Keratinocyte (primary cell): ENCODE results near the gene CNTNAP2. TPM values are rescaled to one million over a fixed set of nuclear protein-coding genes. Genes with fewer than 3 reads are reported as not detected.

Experiments used
- DNase-seq: peaks from one replicate; pipeline ENCODE4 v3.0.0-alpha.2; 2011; ENCODE audit warnings: low read depth, missing footprints, low spot score
- FAIRE-seq: peaks from 2 replicates; lab custom pipeline; 2011; peaks lifted over from hg19 to GRCh38; lab: Jason Lieb, UNC
- H2AFZ ChIP-seq: 2 replicates; pipeline ENCODE4 v1.6.0; 2012; ENCODE audit warnings: low read length, control low read depth, inconsistent platforms; ENCODE audit not compliant: control insufficient read depth
- H3K27ac ChIP-seq: 2 replicates; pipeline ENCODE4 v1.5.1; 2011; ENCODE audit warnings: low read length; ENCODE audit not compliant: control insufficient read depth, insufficient read depth
- H3K27me3 ChIP-seq: 3 replicates; pipeline ENCODE4 v1.6.0; 2011; ENCODE audit warnings: low read length; ENCODE audit not compliant: control insufficient read depth, insufficient read depth; ENCODE audit errors: extremely low read depth
- H3K36me3 ChIP-seq, 2 experiments: 2 replicates in 1 of 2; 3 replicates in 1 of 2; pipeline ENCODE4 v1.5.1; 2011; ENCODE audit warnings: low read length in 2 of 2, mild to moderate bottlenecking in 1 of 2; ENCODE audit not compliant: control insufficient read depth in 2 of 2, insufficient read depth in 2 of 2; ENCODE audit errors: extremely low read depth in 1 of 2
- H3K4me1 ChIP-seq: 3 replicates; pipeline ENCODE4 v1.5.1; 2011; ENCODE audit warnings: low read length; ENCODE audit not compliant: control insufficient read depth, insufficient read depth; ENCODE audit errors: extremely low read depth
- H3K4me2 ChIP-seq: 3 replicates; pipeline ENCODE4 v1.6.0; 2011; ENCODE audit warnings: low read depth, low read length; ENCODE audit not compliant: control insufficient read depth, insufficient read depth; ENCODE audit errors: extremely low read depth
- H3K4me3 ChIP-seq, 3 experiments: fragments of 200-600 bp in 1 of 3; sonication (generic) in 1 of 3; 2 replicates in 2 of 3; 3 replicates in 1 of 3; pipeline ENCODE4 v1.5.1; 2011 to 2016; ENCODE audit warnings: low read length in 3 of 3, mild to moderate bottlenecking in 3 of 3, control low read depth in 2 of 3, inconsistent platforms in 1 of 3, low read depth in 1 of 3, mixed read lengths in 1 of 3, mixed run types in 1 of 3, moderate library complexity in 1 of 3; ENCODE audit not compliant: control insufficient read depth in 2 of 3, insufficient read depth in 2 of 3; ENCODE audit errors: extremely low read depth in 1 of 3
- H3K79me2 ChIP-seq: 2 replicates; pipeline ENCODE4 v1.6.0; 2012; ENCODE audit warnings: low read length; ENCODE audit not compliant: control insufficient read depth, insufficient read depth
- H3K9ac ChIP-seq: 3 replicates; pipeline ENCODE4 v1.6.0; 2011; ENCODE audit warnings: low read length; ENCODE audit not compliant: control insufficient read depth, insufficient read depth; ENCODE audit errors: extremely low read depth
- H3K9me1 ChIP-seq: 3 replicates; pipeline ENCODE4 v1.6.0; 2011; ENCODE audit warnings: low read length; ENCODE audit not compliant: control insufficient read depth, insufficient read depth; ENCODE audit errors: extremely low read depth
- H3K9me3 ChIP-seq: 2 replicates; pipeline ENCODE4 v1.5.1; 2012; ENCODE audit warnings: low read depth, low read length; ENCODE audit not compliant: control insufficient read depth
- H4K20me1 ChIP-seq: 3 replicates; pipeline ENCODE4 v1.6.0; 2011; ENCODE audit warnings: low read length; ENCODE audit not compliant: control insufficient read depth, insufficient read depth; ENCODE audit errors: extremely low read depth
- CTCF ChIP-seq, 3 experiments: IDR thresholded peaks in 1 of 3; conservative IDR thresholded peaks in 1 of 3; optimal IDR thresholded peaks in 1 of 3; 2 replicates in 2 of 3; 3 replicates in 1 of 3; pipeline versions ENCODE3 to v1.5.1; 2011; ENCODE audit warnings: low read length in 3 of 3, mild to moderate bottlenecking in 3 of 3, moderate library complexity in 2 of 3, control low read depth in 1 of 3, inconsistent platforms in 1 of 3; ENCODE audit not compliant: insufficient read depth in 2 of 3; ENCODE audit errors: extremely low read depth in 1 of 3
- EZH2 ChIP-seq: IDR thresholded peaks from one replicate; pipeline ENCODE4 v1.6.1; 2012; ENCODE audit warnings: inconsistent platforms, mild to moderate bottlenecking, low read length, moderate library complexity
- dilution Hi-C: fragments of 300-500 bp; cut with MboI; formaldehyde crosslinking; loops from one replicate; pipeline ENCODE4 v1.7.0; 2020; ENCODE audit warnings: low sequenced_read_pairs; ENCODE audit not compliant: extremely low pct_ligation_motif_present
- polyA plus RNA-seq, 5 experiments: library from polyadenylated mRNA; depleted of rRNA in 3 of 5; stranded (reverse) in 3 of 5; stranded (forward) in 1 of 5; unstranded in 1 of 5; fragments of >200 nt; gene quantifications; 1 replicate in 1 of 5; 2 replicates in 3 of 5; 3 replicates in 1 of 5; pipeline versions ENCODE4 v1.2.1 to v1.2.3, GENCODE V29; 2011 to 2012; ENCODE audit warnings: missing spikeins in 2 of 5, low read depth in 1 of 5, low replicate concordance in 1 of 5

The CNTNAP2 gene
- polyA plus RNA-seq, 1 donor (not counting 4 experiments of a cell fraction or from before 2014, with no cell fraction given): 1.4 TPM

GRCh38 chr7:146960773-146961391 is 844.3 kb downstream of the CNTNAP2 start:
- H3K4me3 ChIP-seq: no peak overlapping the region
- no peaks in the 10 kb centered on the region for H3K9me1 ChIP-seq
- no peaks in the 10 kb centered on the region for H3K79me2 ChIP-seq
- H3K9ac ChIP-seq: no peak overlapping the region
- dilution Hi-C loops: no loop called here
- FAIRE-seq (no peak), DNase-seq (no peak)
- no peaks in the 10 kb centered on the region for H3K27me3 ChIP-seq
- no peaks in the 10 kb centered on the region for H3K9me3 ChIP-seq
- TF ChIP-seq CTCF (optimal IDR thresholded peaks at IDR 0.05 in 1 of 3, IDR thresholded peaks at IDR 0.05 in 1 of 3, conservative IDR thresholded peaks at IDR 0.05 in 1 of 3; ENCODE audit: extremely low read depth in 1 of 3, insufficient read depth in 2 of 3, low read length in 3 of 3) (no peak), EZH2 (no peak)
- no peak overlapping the region for H3K27ac ChIP-seq
- no peak overlapping the region for H3K4me2 ChIP-seq
- H3K36me3 ChIP-seq: no peaks in the 10 kb centered on the region
- no peaks in the 10 kb centered on the region for H3K4me1 ChIP-seq
- no peak overlapping the region for H2AFZ ChIP-seq
- no peaks in the 10 kb centered on the region for H4K20me1 ChIP-seq

GRCh38 chr7:146961617-146962016 is 845.0 kb downstream of the CNTNAP2 start:
- Histone ChIP-seq H3K27me3 (no peaks in the 10 kb centered on the region), H3K36me3 (no peaks in the 10 kb centered on the region), H4K20me1 (no peaks in the 10 kb centered on the region), H3K79me2 (no peaks in the 10 kb centered on the region), H3K4me1 (no peaks in the 10 kb centered on the region), H3K4me2 (no peak overlapping the region), H3K9ac (no peak overlapping the region), H2AFZ (no peak overlapping the region), H3K9me3 (no peaks in the 10 kb centered on the region), H3K9me1 (no peaks in the 10 kb centered on the region), H3K27ac (no peak overlapping the region), H3K4me3 (no peak overlapping the region)
- DNase-seq (no peak), FAIRE-seq (no peak)
- TF ChIP-seq EZH2: no peak
- TF ChIP-seq CTCF (optimal IDR thresholded peaks at IDR 0.05 in 1 of 3, IDR thresholded peaks at IDR 0.05 in 1 of 3, conservative IDR thresholded peaks at IDR 0.05 in 1 of 3; ENCODE audit: extremely low read depth in 1 of 3, insufficient read depth in 2 of 3, low read length in 3 of 3): no peak
- dilution Hi-C loops: no loop called here
